Measurements from ENCODE around the gene EZR.

The EZR gene

GRCh38 chr6:158767709-158768108 lies 51.5 kb downstream of the EZR start:
- in situ Hi-C loops (cut with MboI; ENCODE audit: low sequenced_read_pairs, unreplicated experiment) = no loop called here

GRCh38 chr6:158766621-158767455 lies 52.3 kb downstream of the EZR start:
- no peak for TF ChIP-seq CTCF (IDR thresholded peaks at IDR 0.05; ENCODE audit: borderline replicate concordance, control extremely low read depth, extremely low read depth, insufficient read depth, missing control alignments)
- no peak for DNase-seq (ENCODE audit: low spot score)
- in situ Hi-C loops (cut with MboI; ENCODE audit: low sequenced_read_pairs, unreplicated experiment) = no loop called here

More at GRCh38 chr6:158767709-158768108, 51.5 kb downstream of the EZR start:
- DNase-seq (ENCODE audit: low spot score) = no peak
- no peak for TF ChIP-seq CTCF (IDR thresholded peaks at IDR 0.05; ENCODE audit: borderline replicate concordance, control extremely low read depth, extremely low read depth, insufficient read depth, missing control alignments)

- in situ Hi-C loops (cut with MboI; ENCODE audit: low sequenced_read_pairs, unreplicated experiment) = no loop called here
- no peak for DNase-seq (ENCODE audit: low spot score)
- no peak for TF ChIP-seq CTCF (IDR thresholded peaks at IDR 0.05; ENCODE audit: borderline replicate concordance, control extremely low read depth, extremely low read depth, insufficient read depth, missing control alignments)
Measured at GRCh38 chr6:158765499-158766068, 53.6 kb downstream of the EZR start.

GRCh38 chr6:158764926-158765325 lies 54.2 kb downstream of the EZR start:
- in situ Hi-C loops (cut with MboI; ENCODE audit: low sequenced_read_pairs, unreplicated experiment) = no loop called here
- no peak for DNase-seq (ENCODE audit: low spot score)
- no peak for TF ChIP-seq CTCF (IDR thresholded peaks at IDR 0.05; ENCODE audit: borderline replicate concordance, control extremely low read depth, extremely low read depth, insufficient read depth, missing control alignments)

- TF ChIP-seq CTCF (IDR thresholded peaks at IDR 0.05; ENCODE audit: borderline replicate concordance, control extremely low read depth, extremely low read depth, insufficient read depth, missing control alignments) = no peak
- no peak for DNase-seq (ENCODE audit: low spot score)
- in situ Hi-C loops (cut with MboI; ENCODE audit: low sequenced_read_pairs, unreplicated experiment) = no loop called here
Measured at GRCh38 chr6:158764183-158764849, 54.9 kb downstream of the EZR start.

- no peak for DNase-seq (ENCODE audit: low spot score)
- in situ Hi-C loops (cut with MboI; ENCODE audit: low sequenced_read_pairs, unreplicated experiment) = no loop called here
- no peak for TF ChIP-seq CTCF (IDR thresholded peaks at IDR 0.05; ENCODE audit: borderline replicate concordance, control extremely low read depth, extremely low read depth, insufficient read depth, missing control alignments)
Measured at GRCh38 chr6:158763434-158764182, 55.6 kb downstream of the EZR start.
